ENCODE results near the gene NEU2.

The NEU2 gene

GRCh38 chr2:233065954-233066470, 33.5 kb downstream of the NEU2 start:
- Histone ChIP-seq H3K9me3 (ENCODE audit: insufficient read depth, low read depth, low read length) (no peaks in the 10 kb centered on the region), H4K20me1 (ENCODE audit: insufficient read depth, low read length, poor library complexity, severe bottlenecking) (peaks cover 66% of the 10 kb centered on the region), H3K36me3 (ENCODE audit: insufficient read depth, low read length) (peaks cover 11% of the 10 kb centered on the region; the same call in 1 of the 2 replicates), H3K27me3 (ENCODE audit: insufficient read depth, low read length, poor library complexity, severe bottlenecking) (no peaks in the 10 kb centered on the region), H3K9me2 (replicated peaks; ENCODE audit: low read depth, low read length) (no peaks in the 10 kb centered on the region), H3K9ac (ENCODE audit: low read depth, low read length, poor library complexity, severe bottlenecking) (no peak overlapping the region), H3F3A (ENCODE audit: low read depth) (no peaks in the 10 kb centered on the region), H3K4me1 (ENCODE audit: insufficient read depth, low read length, poor library complexity, severe bottlenecking) (peaks cover 48% of the 10 kb centered on the region), H2AFZ (ENCODE audit: low read length) (no peak overlapping the region), H3K4me2 (ENCODE audit: low read depth, low read length, poor library complexity, severe bottlenecking) (no peak overlapping the region), H3K79me2 (ENCODE audit: insufficient read depth, low read length) (peaks cover 97% of the 10 kb centered on the region), H3K4me3 (ENCODE audit: low read length, poor library complexity, severe bottlenecking) (no peak overlapping the region)
- no peak for TF ChIP-seq EZH2phosphoT487 (IDR thresholded peaks at IDR 0.05; ENCODE audit: borderline replicate concordance)
- no peak for TF ChIP-seq CTCF (conservative IDR thresholded peaks at IDR 0.05; ENCODE audit: low read length)

- peak overlapping the region; percentile 54 for H3K4me2 ChIP-seq (ENCODE audit: low read depth, low read length, poor library complexity, severe bottlenecking)
- H3K36me3 ChIP-seq (ENCODE audit: insufficient read depth, low read length): peaks cover 23% of the 10 kb centered on the region
- peaks cover 5% of the 10 kb centered on the region for H3K9me3 ChIP-seq (ENCODE audit: insufficient read depth, low read depth, low read length)
- TF ChIP-seq CTCF (conservative IDR thresholded peaks at IDR 0.05; ENCODE audit: low read length): no peak
- no peak for TF ChIP-seq EZH2phosphoT487 (IDR thresholded peaks at IDR 0.05; ENCODE audit: borderline replicate concordance)
- H3K4me1 ChIP-seq (ENCODE audit: insufficient read depth, low read length, poor library complexity, severe bottlenecking): peaks cover 42% of the 10 kb centered on the region
- peaks cover 96% of the 10 kb centered on the region for H3K79me2 ChIP-seq (ENCODE audit: insufficient read depth, low read length)
- H3K4me3 ChIP-seq (ENCODE audit: low read length, poor library complexity, severe bottlenecking): peak overlapping the region; percentile 29
- H3K9me2 ChIP-seq (replicated peaks; ENCODE audit: low read depth, low read length): no peaks in the 10 kb centered on the region
- no peak overlapping the region for H2AFZ ChIP-seq (ENCODE audit: low read length)
- no peak overlapping the region for H3K9ac ChIP-seq (ENCODE audit: low read depth, low read length, poor library complexity, severe bottlenecking)
- H4K20me1 ChIP-seq (ENCODE audit: insufficient read depth, low read length, poor library complexity, severe bottlenecking): peaks cover 57% of the 10 kb centered on the region
- no peaks in the 10 kb centered on the region for H3K27me3 ChIP-seq (ENCODE audit: insufficient read depth, low read length, poor library complexity, severe bottlenecking)
- no peaks in the 10 kb centered on the region for H3F3A ChIP-seq (ENCODE audit: low read depth)
These were observed 36.4 kb downstream of the NEU2 start for GRCh38 chr2:233068762-233069418.

DNA sequence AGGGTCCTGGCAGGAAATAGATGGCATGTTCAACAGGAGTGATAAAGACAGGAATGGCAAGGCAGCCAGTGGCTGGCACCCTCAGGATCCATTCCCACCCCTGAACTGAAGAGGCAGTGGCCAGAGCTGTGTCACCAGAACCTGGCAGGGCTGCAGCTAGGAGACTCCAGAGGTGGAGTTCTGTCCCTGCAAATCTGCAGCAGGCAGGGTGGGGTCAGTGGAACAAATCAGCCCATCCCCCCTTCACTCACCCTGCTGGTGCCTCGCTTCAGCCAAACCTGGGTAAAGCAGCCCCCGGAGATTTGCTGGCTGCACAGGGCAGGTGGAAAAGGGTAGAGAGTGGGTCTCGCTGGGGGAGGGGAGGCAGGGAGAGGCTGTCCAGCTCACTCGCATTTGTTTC, 40.4 kb downstream of the NEU2 start:
- Histone ChIP-seq H3K4me3 (ENCODE audit: low read length, poor library complexity, severe bottlenecking) (peak overlapping the region; percentile 6), H3K4me2 (ENCODE audit: low read depth, low read length, poor library complexity, severe bottlenecking) (peak overlapping the region; percentile 43), H2AFZ (ENCODE audit: low read length) (no peak overlapping the region), H4K20me1 (ENCODE audit: insufficient read depth, low read length, poor library complexity, severe bottlenecking) (peaks cover 60% of the 10 kb centered on the region), H3K9me2 (replicated peaks; ENCODE audit: low read depth, low read length) (no peaks in the 10 kb centered on the region), H3K27me3 (ENCODE audit: insufficient read depth, low read length, poor library complexity, severe bottlenecking) (no peaks in the 10 kb centered on the region), H3K79me2 (ENCODE audit: insufficient read depth, low read length) (peaks cover 83% of the 10 kb centered on the region), H3F3A (ENCODE audit: low read depth) (peaks cover 22% of the 10 kb centered on the region), H3K4me1 (ENCODE audit: insufficient read depth, low read length, poor library complexity, severe bottlenecking) (peaks cover 61% of the 10 kb centered on the region), H3K36me3 (ENCODE audit: insufficient read depth, low read length) (peaks cover 19% of the 10 kb centered on the region), H3K9me3 (ENCODE audit: insufficient read depth, low read depth, low read length) (peaks cover 5% of the 10 kb centered on the region), H3K9ac (ENCODE audit: low read depth, low read length, poor library complexity, severe bottlenecking) (peak overlapping the region; percentile 5)
- TF ChIP-seq EZH2phosphoT487 (IDR thresholded peaks at IDR 0.05; ENCODE audit: borderline replicate concordance) (no peak), CTCF (conservative IDR thresholded peaks at IDR 0.05; ENCODE audit: low read length) (no peak)

Data from Loucy (cell line).